H9 (cell line): ENCODE results near the gene MSRB2. TPM values are rescaled to one million over a fixed set of nuclear protein-coding genes. Genes with fewer than 3 reads are reported as not detected.

ENCODE experiments used
- DNase-seq: peaks from one replicate; pipeline ENCODE4 v3.0.0-alpha.2; 2017
- H2AFZ ChIP-seq: one replicate; pipeline ENCODE4 v1.6.1; 2013; ENCODE audit warnings: mild to moderate bottlenecking, low read length, control low read depth, moderate library complexity
- H2AK5ac ChIP-seq: 2 replicates; pipeline ENCODE4 v1.6.1; 2013; ENCODE audit warnings: low read length, control low read depth, mixed read lengths; ENCODE audit not compliant: insufficient read length
- H2BK120ac ChIP-seq: one replicate; pipeline ENCODE4 v1.6.1; 2013; ENCODE audit warnings: low read depth, mild to moderate bottlenecking, low read length, control low read depth, inconsistent platforms; ENCODE audit not compliant: poor library complexity, severe bottlenecking
- H2BK12ac ChIP-seq: 2 replicates; pipeline ENCODE4 v1.6.1; 2013; ENCODE audit warnings: low read length, control low read depth, mixed read lengths, low read depth; ENCODE audit not compliant: insufficient read length
- H2BK15ac ChIP-seq: 2 replicates; pipeline ENCODE4 v1.6.1; 2013; ENCODE audit warnings: low read depth, low read length, control low read depth
- H2BK20ac ChIP-seq: one replicate; pipeline ENCODE4 v1.6.1; 2013; ENCODE audit warnings: low read depth, mild to moderate bottlenecking, low read length, control low read depth, inconsistent platforms; ENCODE audit not compliant: poor library complexity, severe bottlenecking
- H2BK5ac ChIP-seq: 2 replicates; pipeline ENCODE4 v1.6.1; 2013; ENCODE audit warnings: low read length, control low read depth, mixed read lengths; ENCODE audit not compliant: insufficient read length
- H3K14ac ChIP-seq: 2 replicates; pipeline ENCODE4 v1.6.1; 2013; ENCODE audit warnings: low read length, control low read depth; ENCODE audit not compliant: insufficient read depth
- H3K18ac ChIP-seq: 2 replicates; pipeline ENCODE4 v1.6.1; 2013; ENCODE audit warnings: low read depth, mild to moderate bottlenecking, mixed read lengths, low read length, control low read depth; ENCODE audit not compliant: insufficient read length
- H3K23ac ChIP-seq: 2 replicates; pipeline ENCODE4 v1.6.1; 2013; ENCODE audit warnings: low read length, control low read depth, mixed read lengths, low read depth; ENCODE audit not compliant: insufficient read length
- H3K23me2 ChIP-seq: 2 replicates; pipeline ENCODE4 v1.6.1; 2013; ENCODE audit warnings: low read depth, mild to moderate bottlenecking, mixed read lengths, low read length, control low read depth; ENCODE audit not compliant: insufficient read length, poor library complexity, severe bottlenecking
- H3K27ac ChIP-seq: 2 replicates; pipeline ENCODE4 v1.5.1; 2013; ENCODE audit warnings: low read length, control low read depth, mixed read lengths, low read depth; ENCODE audit not compliant: insufficient read length
- H3K27me3 ChIP-seq: 2 replicates; pipeline ENCODE4 v1.6.1; 2013; ENCODE audit warnings: low read length, control low read depth, inconsistent platforms; ENCODE audit not compliant: insufficient read depth
- H3K4ac ChIP-seq: 2 replicates; pipeline ENCODE4 v1.6.1; 2013; ENCODE audit warnings: low read depth, mild to moderate bottlenecking, control low read depth, inconsistent platforms, low read length, moderate library complexity
- H3K4me1 ChIP-seq: 2 replicates; pipeline ENCODE4 v1.6.1; 2013; ENCODE audit warnings: low read length, control low read depth, inconsistent platforms; ENCODE audit not compliant: insufficient read depth
- H3K4me2 ChIP-seq: 2 replicates; pipeline ENCODE4 v1.6.1; 2013; ENCODE audit warnings: low read length, control low read depth, mixed read lengths; ENCODE audit not compliant: insufficient read length, insufficient read depth
- H3K56ac ChIP-seq: 2 replicates; pipeline ENCODE4 v1.6.1; 2013; ENCODE audit warnings: low read depth, mild to moderate bottlenecking, mixed read lengths, low read length, control low read depth; ENCODE audit not compliant: insufficient read length
- H3K79me1 ChIP-seq: 2 replicates; pipeline ENCODE4 v1.6.1; 2013; ENCODE audit warnings: low read depth, mild to moderate bottlenecking, moderate library complexity, low read length, control low read depth, inconsistent platforms; ENCODE audit not compliant: insufficient read depth, poor library complexity, severe bottlenecking
- H3K79me2 ChIP-seq: 2 replicates; pipeline ENCODE4 v1.6.1; 2013; ENCODE audit warnings: low read length, control low read depth, inconsistent platforms; ENCODE audit not compliant: insufficient read depth
- H3K9ac ChIP-seq: 2 replicates; pipeline ENCODE4 v1.6.1; 2013; ENCODE audit warnings: low read length, control low read depth, mixed read lengths; ENCODE audit not compliant: insufficient read length; ENCODE audit errors: extremely low read depth
- H3K9me3 ChIP-seq: one replicate; pipeline ENCODE4 v1.6.1; 2013; ENCODE audit warnings: low read depth, low read length, inconsistent platforms; ENCODE audit not compliant: control insufficient read depth
- H3T11ph ChIP-seq: one replicate; pipeline ENCODE4 v1.6.1; 2013; ENCODE audit warnings: mild to moderate bottlenecking, low read length, control low read depth, inconsistent platforms
- H4K20me1 ChIP-seq: one replicate; pipeline ENCODE4 v1.6.1; 2013; ENCODE audit not compliant: control insufficient read depth, insufficient read length, insufficient read depth
- H4K5ac ChIP-seq: 2 replicates; pipeline ENCODE4 v1.6.1; 2013; ENCODE audit warnings: low read depth, mild to moderate bottlenecking, mixed read lengths, low read length, control low read depth; ENCODE audit not compliant: insufficient read length
- H4K8ac ChIP-seq: replicated peaks from 2 replicates; pipeline ENCODE4 v1.6.1; 2013; ENCODE audit warnings: low read length, control low read depth, mixed read lengths, low read depth; ENCODE audit not compliant: insufficient read length
- H4K91ac ChIP-seq: 2 replicates; pipeline ENCODE4 v1.6.1; 2013; ENCODE audit warnings: low read depth, mild to moderate bottlenecking, moderate library complexity, mixed read lengths, low read length, control low read depth; ENCODE audit not compliant: insufficient read length
- H3K27ac Mint-ChIP-seq, 3 experiments: 2 replicates in 2 of 3; 3 replicates in 1 of 3; pipeline ENCODE4 v1.8.0; 2020 to 2021; ENCODE audit warnings: mixed read lengths in 3 of 3, mild to moderate bottlenecking in 1 of 3, moderate library complexity in 1 of 3
- H3K27me3 Mint-ChIP-seq: 2 replicates; pipeline ENCODE4 v1.8.0; 2021; ENCODE audit warnings: low read depth, mild to moderate bottlenecking, moderate library complexity, mixed read lengths
- H3K36me3 Mint-ChIP-seq, 3 experiments: 2 replicates in 2 of 3; 3 replicates in 1 of 3; pipeline ENCODE4 v1.8.0; 2020 to 2021; ENCODE audit warnings: low read depth in 3 of 3, mixed read lengths in 3 of 3; ENCODE audit not compliant: insufficient read depth in 1 of 3
- H3K4me1 Mint-ChIP-seq, 2 experiments: 2 replicates each; pipeline ENCODE4 v1.8.0; 2020; ENCODE audit warnings: mixed read lengths in 2 of 2
- H3K4me3 Mint-ChIP-seq, 2 experiments: 2 replicates in 1 of 2; 3 replicates in 1 of 2; pipeline ENCODE4 v1.8.0; 2020 to 2021; ENCODE audit warnings: mild to moderate bottlenecking in 2 of 2, mixed read lengths in 2 of 2, moderate library complexity in 1 of 2
- H3K9me3 Mint-ChIP-seq, 2 experiments: 2 replicates in 1 of 2; 3 replicates in 1 of 2; pipeline ENCODE4 v1.8.0; 2020; ENCODE audit warnings: mild to moderate bottlenecking in 2 of 2, mixed read lengths in 2 of 2, moderate library complexity in 1 of 2
- total RNA-seq: library from RNA; stranded (reverse); gene quantifications from 2 replicates; pipeline ENCODE4 v1.2.1, GENCODE V29; 2021
- TF ChIP-seq, protein P1 (sequence below): fragments of 200-600 bp; sonication (generic); conservative IDR thresholded peaks from 3 replicates; pipeline ENCODE4 v1.8.0; 2021; ENCODE audit warnings: antibody characterized with exemption, mild to moderate bottlenecking

Gene MSRB2
- total RNA-seq, 1 experiment from 2014 or later, result 18.0 TPM

DNA sequence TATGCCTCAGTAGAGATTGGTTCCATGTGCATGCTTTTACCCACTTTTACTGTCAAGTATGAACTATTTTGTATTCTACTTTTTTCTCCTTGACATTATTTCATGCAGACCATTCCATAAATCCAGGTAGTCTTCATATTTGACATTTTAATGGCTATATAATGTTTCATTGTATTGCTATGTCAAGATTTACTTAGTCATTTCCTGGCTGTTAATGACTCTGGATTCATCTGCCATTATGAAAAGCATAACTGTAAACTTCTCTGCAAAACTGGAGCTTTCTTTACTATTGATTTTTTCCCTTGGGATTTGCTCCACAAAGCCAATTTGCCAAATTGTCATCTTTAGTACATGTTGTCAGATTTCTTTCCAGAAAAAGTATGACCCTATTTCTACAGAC lies 6.8 kb upstream of the MSRB2 start:
- no peak overlapping the region for H2AK5ac ChIP-seq
- H3K14ac ChIP-seq, result no peak overlapping the region
- Mint-ChIP-seq H3K36me3 (peaks cover 0 to 8% (median 4%) of the 10 kb centered on the region in 3 experiments; a peak in 1 of 7 replicates), H3K27ac (no peak overlapping the region), H3K4me3 (no peak overlapping the region), H3K4me1 (no peaks in the 10 kb centered on the region), H3K27me3 (no peaks in the 10 kb centered on the region), H3K9me3 (peaks cover 10 to 15% of the 10 kb centered on the region in 2 experiments)
- no peak overlapping the region for H2BK12ac ChIP-seq
- no peak overlapping the region for H2AFZ ChIP-seq
- no peaks in the 10 kb centered on the region for H3K4me1 ChIP-seq
- no peak overlapping the region for H4K8ac ChIP-seq
- H2BK5ac ChIP-seq, result no peak overlapping the region
- H3K79me2 ChIP-seq, result no peaks in the 10 kb centered on the region
- H4K20me1 ChIP-seq, result no peaks in the 10 kb centered on the region
- no peaks in the 10 kb centered on the region for H3K9me3 ChIP-seq
- H3K4me2 ChIP-seq, result no peak overlapping the region
- TF ChIP-seq, protein P1, sequence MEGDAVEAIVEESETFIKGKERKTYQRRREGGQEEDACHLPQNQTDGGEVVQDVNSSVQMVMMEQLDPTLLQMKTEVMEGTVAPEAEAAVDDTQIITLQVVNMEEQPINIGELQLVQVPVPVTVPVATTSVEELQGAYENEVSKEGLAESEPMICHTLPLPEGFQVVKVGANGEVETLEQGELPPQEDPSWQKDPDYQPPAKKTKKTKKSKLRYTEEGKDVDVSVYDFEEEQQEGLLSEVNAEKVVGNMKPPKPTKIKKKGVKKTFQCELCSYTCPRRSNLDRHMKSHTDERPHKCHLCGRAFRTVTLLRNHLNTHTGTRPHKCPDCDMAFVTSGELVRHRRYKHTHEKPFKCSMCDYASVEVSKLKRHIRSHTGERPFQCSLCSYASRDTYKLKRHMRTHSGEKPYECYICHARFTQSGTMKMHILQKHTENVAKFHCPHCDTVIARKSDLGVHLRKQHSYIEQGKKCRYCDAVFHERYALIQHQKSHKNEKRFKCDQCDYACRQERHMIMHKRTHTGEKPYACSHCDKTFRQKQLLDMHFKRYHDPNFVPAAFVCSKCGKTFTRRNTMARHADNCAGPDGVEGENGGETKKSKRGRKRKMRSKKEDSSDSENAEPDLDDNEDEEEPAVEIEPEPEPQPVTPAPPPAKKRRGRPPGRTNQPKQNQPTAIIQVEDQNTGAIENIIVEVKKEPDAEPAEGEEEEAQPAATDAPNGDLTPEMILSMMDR, result no peak
- H3T11ph ChIP-seq, result no peak overlapping the region
- H3K23ac ChIP-seq, result no peak overlapping the region
- no peak overlapping the region for H4K91ac ChIP-seq
- no peaks in the 10 kb centered on the region for H3K27me3 ChIP-seq
- H3K4ac ChIP-seq, result no peak overlapping the region
- H2BK120ac ChIP-seq, result no peak overlapping the region
- H3K23me2 ChIP-seq, result no peaks in the 10 kb centered on the region
- H4K5ac ChIP-seq, result no peak overlapping the region
- H3K27ac ChIP-seq, result no peak overlapping the region
- no peak overlapping the region for H3K9ac ChIP-seq
- DNase-seq, result no peak
- H2BK20ac ChIP-seq, result no peak overlapping the region
- H3K18ac ChIP-seq, result no peak overlapping the region
- H3K79me1 ChIP-seq, result no peaks in the 10 kb centered on the region
- H3K56ac ChIP-seq, result no peak overlapping the region
- H2BK15ac ChIP-seq, result no peak overlapping the region
